B cell (primary cell): Measurements from ENCODE around the gene KMO.

ENCODE experiments used
- CTCF ChIP-seq: fragments of 200-600 bp; IDR thresholded peaks from one replicate; pipeline ENCODE4 v1.8.0; 2022; ENCODE audit warnings: antibody characterized with exemption, mild to moderate bottlenecking
- EZH2 ChIP-seq: IDR thresholded peaks from 2 replicates; pipeline ENCODE4 v1.6.1; 2012; ENCODE audit warnings: borderline replicate concordance, low read depth, mild to moderate bottlenecking, moderate library complexity, low read length; ENCODE audit not compliant: insufficient read depth, poor library complexity, severe bottlenecking

- TF ChIP-seq CTCF (no peak), EZH2 (no peak)
Measured at GRCh38 chr1:241560849-241561187, 28.6 kb downstream of the KMO start.
